Skeletal muscle satellite cell (primary cell): ENCODE measurements around the gene FTO.

Source experiments
- H3K27me3 ChIP-seq: 2 replicates; pipeline ENCODE4 v1.7.0; 2013; ENCODE audit warnings: low read length; ENCODE audit not compliant: control insufficient read depth, insufficient read depth
- H3K36me3 ChIP-seq: 2 replicates; pipeline ENCODE4 v1.7.0; 2013; ENCODE audit warnings: mild to moderate bottlenecking, control low read depth, low read length; ENCODE audit not compliant: insufficient read depth
- H3K4me1 ChIP-seq: 2 replicates; pipeline ENCODE4 v1.7.0; 2013; ENCODE audit warnings: low read length; ENCODE audit not compliant: control insufficient read depth, insufficient read depth
- H3K4me2 ChIP-seq: 2 replicates; pipeline ENCODE4 v1.7.0; 2013; ENCODE audit warnings: mild to moderate bottlenecking, low read length
- H3K4me3 ChIP-seq: 2 replicates; pipeline ENCODE4 v1.7.0; 2013; ENCODE audit warnings: low read length
- H3K9ac ChIP-seq: 2 replicates; pipeline ENCODE4 v1.7.0; 2013; ENCODE audit warnings: mild to moderate bottlenecking, low read depth, low read length, moderate library complexity
- H3K9me3 ChIP-seq: replicated peaks from 2 replicates; pipeline ENCODE4 v1.7.0; 2013; ENCODE audit warnings: mild to moderate bottlenecking, control low read depth, low read length

FTO gene

DNA sequence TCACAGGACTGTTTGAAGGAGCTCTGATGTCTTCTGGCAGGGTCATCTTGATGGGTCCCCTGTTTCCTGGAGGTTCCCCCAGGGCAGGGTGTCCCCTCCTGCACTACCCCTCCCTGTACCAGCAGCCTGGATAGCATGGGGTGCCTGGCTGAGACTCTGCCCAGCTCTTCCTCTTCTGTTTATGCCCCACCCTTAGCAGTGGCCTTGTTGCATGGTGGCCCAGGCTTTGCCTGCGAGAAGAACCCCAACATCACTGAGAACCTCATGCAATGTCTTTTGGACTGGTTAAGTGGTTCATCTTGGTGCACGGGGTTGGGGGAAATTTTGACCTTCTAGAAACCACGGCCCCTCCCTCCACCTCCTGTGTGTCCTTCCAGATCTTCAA, 460.8 kb downstream of the FTO start:
- Histone ChIP-seq H3K4me2 (no peak overlapping the region), H3K27me3 (peaks cover 11% of the 10 kb centered on the region), H3K36me3 (no peaks in the 10 kb centered on the region)

GRCh38 chr16:54165174-54165911, 461.4 kb downstream of the FTO start:
- no peaks in the 10 kb centered on the region for H3K9me3 ChIP-seq
- no peak overlapping the region for H3K9ac ChIP-seq
- H3K4me1 ChIP-seq: no peaks in the 10 kb centered on the region
- H3K27me3 ChIP-seq: peaks cover 11% of the 10 kb centered on the region
- H3K4me2 ChIP-seq: no peak overlapping the region
- H3K4me3 ChIP-seq: no peak overlapping the region
- no peaks in the 10 kb centered on the region for H3K36me3 ChIP-seq

More for the DNA sequence above, 460.8 kb downstream of the FTO start:
- H3K4me3 ChIP-seq: no peak overlapping the region
- H3K9me3 ChIP-seq: no peaks in the 10 kb centered on the region
- no peak overlapping the region for H3K9ac ChIP-seq
- H3K4me1 ChIP-seq: no peaks in the 10 kb centered on the region

GRCh38 chr16:54165912-54166865, 462.2 kb downstream of the FTO start:
- no peak overlapping the region for H3K4me3 ChIP-seq
- H3K4me1 ChIP-seq: no peaks in the 10 kb centered on the region
- no peak overlapping the region for H3K9ac ChIP-seq
- H3K9me3 ChIP-seq: no peaks in the 10 kb centered on the region
- H3K27me3 ChIP-seq: peaks cover 13% of the 10 kb centered on the region
- no peak overlapping the region for H3K4me2 ChIP-seq
- H3K36me3 ChIP-seq: no peaks in the 10 kb centered on the region

DNA sequence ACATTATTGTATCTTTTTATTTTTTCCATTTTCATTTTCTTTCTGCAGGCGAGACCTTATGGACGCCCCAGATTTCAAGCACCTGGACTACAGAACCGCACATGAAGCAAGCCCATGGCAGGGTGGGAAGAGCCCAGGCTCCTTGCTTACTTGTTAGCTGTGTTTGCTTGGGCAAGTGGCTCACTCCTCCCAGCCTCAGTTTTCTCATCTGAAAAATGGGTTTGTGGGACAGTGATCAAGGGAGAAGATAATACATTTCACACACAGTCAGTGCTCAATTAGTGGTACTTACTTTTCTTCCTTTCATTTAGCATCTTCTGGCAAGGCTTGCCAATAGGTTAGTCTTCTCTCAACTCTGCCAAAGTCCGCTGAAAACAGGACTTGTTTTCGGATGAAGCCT, 465.2 kb downstream of the FTO start:
- H3K27me3 ChIP-seq: peaks cover 24% of the 10 kb centered on the region

GRCh38 chr16:54171626-54172537, 467.9 kb downstream of the FTO start:
- no peak overlapping the region for H3K4me3 ChIP-seq
- H3K4me2 ChIP-seq: no peak overlapping the region
- H3K4me1 ChIP-seq: no peaks in the 10 kb centered on the region
- no peak overlapping the region for H3K9ac ChIP-seq
- H3K9me3 ChIP-seq: no peaks in the 10 kb centered on the region
- H3K36me3 ChIP-seq: no peaks in the 10 kb centered on the region
- H3K27me3 ChIP-seq: peaks cover 24% of the 10 kb centered on the region

More for the DNA sequence above, 465.2 kb downstream of the FTO start:
- no peak overlapping the region for H3K4me2 ChIP-seq
- H3K9me3 ChIP-seq: no peaks in the 10 kb centered on the region
- no peak overlapping the region for H3K4me3 ChIP-seq
- H3K4me1 ChIP-seq: no peaks in the 10 kb centered on the region
- H3K36me3 ChIP-seq: no peaks in the 10 kb centered on the region
- H3K9ac ChIP-seq: no peak overlapping the region

DNA sequence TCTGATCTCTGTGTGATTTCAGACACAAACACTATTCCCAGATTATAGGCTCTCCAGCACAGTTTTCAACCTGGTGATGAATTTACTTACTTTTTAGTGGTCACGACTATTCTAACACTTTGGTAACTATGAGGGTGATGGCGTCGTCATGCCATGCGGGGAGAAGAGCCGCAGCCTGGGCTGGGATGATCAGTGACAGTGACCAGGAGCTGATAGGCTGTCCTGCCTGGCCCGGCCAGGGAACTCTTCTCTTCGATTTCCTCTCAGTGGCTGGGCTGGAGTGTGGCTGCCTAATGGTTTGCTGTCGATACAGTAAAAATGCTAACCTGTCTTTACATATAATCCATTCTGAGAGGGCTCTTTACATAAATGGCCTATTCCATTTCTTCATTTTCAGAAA, 469.5 kb downstream of the FTO start:
- Histone ChIP-seq H3K9ac (no peak overlapping the region), H3K9me3 (no peaks in the 10 kb centered on the region), H3K36me3 (no peaks in the 10 kb centered on the region), H3K4me3 (no peak overlapping the region), H3K4me1 (no peaks in the 10 kb centered on the region), H3K4me2 (no peak overlapping the region), H3K27me3 (peaks cover 24% of the 10 kb centered on the region)

DNA sequence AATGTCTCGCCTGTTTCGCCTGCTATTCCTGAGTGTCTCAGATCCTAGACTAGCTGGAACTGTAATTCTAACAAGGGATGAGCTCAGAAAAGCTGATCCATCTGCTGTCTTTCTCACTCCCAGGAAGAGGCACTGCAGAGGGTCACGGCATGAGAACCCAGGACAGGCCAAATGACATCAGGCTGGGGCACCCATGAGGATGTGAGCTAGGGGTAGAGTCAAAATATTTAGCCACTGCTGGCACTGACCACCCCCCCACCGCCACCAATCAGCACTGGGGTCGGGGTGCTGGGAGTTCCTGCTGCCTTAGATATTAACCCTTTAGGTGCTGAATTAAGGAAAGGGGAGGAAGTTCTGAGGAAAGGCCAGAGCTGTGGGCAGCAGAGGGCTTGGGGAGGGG, 470.2 kb downstream of the FTO start:
- H3K9me3 ChIP-seq: no peaks in the 10 kb centered on the region
- no peaks in the 10 kb centered on the region for H3K4me1 ChIP-seq
- H3K9ac ChIP-seq: no peak overlapping the region
- H3K36me3 ChIP-seq: no peaks in the 10 kb centered on the region
- H3K4me3 ChIP-seq: no peak overlapping the region
- no peak overlapping the region for H3K4me2 ChIP-seq
- peaks cover 18% of the 10 kb centered on the region for H3K27me3 ChIP-seq

GRCh38 chr16:54174750-54175149, 470.8 kb downstream of the FTO start:
- no peak overlapping the region for H3K4me3 ChIP-seq
- no peaks in the 10 kb centered on the region for H3K36me3 ChIP-seq
- no peak overlapping the region for H3K9ac ChIP-seq
- no peaks in the 10 kb centered on the region for H3K4me1 ChIP-seq
- peaks cover 13% of the 10 kb centered on the region for H3K27me3 ChIP-seq
- no peaks in the 10 kb centered on the region for H3K9me3 ChIP-seq
- H3K4me2 ChIP-seq: no peak overlapping the region

DNA sequence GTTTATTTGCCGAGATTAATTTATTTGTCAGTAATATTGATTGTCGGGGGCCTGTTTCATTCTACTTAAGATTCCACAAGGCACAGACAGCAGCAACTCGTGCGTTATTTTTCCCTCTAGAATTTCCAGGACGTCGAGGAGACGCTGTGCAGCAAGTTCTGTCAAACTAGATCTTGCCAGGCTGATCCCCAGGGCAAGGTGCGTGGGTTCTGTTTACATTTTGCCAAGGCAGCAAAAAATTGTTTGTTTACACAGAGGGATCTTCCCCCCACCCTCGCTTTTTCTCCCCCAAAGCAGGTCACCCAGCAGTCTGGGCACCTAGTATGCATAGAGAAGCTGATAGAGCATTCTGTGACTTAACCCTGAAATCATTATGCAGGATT, 471.2 kb downstream of the FTO start:
- Histone ChIP-seq H3K9ac (no peak overlapping the region), H3K4me3 (no peak overlapping the region), H3K4me2 (no peak overlapping the region), H3K4me1 (no peaks in the 10 kb centered on the region), H3K36me3 (no peaks in the 10 kb centered on the region), H3K27me3 (peaks cover 13% of the 10 kb centered on the region), H3K9me3 (no peaks in the 10 kb centered on the region)

DNA sequence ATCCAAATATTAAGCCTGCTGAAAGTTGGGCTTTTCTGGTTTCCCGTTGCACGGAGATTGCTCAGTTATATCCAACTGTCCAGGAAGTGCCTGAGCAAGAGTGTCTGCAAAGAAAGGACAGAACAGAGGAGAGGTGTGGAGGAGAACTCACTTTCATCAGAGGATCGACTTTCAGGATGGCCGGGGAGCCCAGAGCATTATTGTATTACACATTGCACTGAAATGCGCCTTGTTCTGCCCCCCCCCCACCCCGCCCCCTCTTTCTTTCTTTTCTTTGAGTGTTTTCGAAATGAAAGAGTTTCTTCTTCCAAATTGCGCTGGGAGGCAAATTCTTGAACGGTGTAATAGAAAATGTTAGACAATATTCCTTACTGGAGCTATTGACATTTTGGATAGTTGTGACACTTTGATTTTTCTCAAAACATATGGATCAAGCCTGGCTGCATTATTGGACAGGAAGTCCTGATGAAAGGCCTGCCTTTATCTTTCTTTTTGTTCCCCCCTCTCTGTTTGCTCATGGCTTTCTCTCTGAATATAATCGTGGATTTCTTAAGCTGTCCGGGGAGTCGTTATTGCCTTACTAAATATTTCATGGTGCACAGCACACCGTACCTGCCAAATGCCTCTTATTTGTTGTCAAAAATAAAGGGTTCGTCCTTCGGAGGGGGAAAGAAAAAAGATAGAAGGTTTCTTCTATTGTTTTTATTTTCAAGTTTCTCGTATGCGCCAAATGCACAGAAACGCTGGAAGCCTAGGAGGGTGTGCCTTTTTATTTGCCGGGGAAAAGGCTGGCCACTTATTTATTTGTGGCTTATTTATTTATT, 471.8 kb downstream of the FTO start:
- Histone ChIP-seq H3K4me3 (no peak overlapping the region), H3K27me3 (peaks cover 10% of the 10 kb centered on the region), H3K4me2 (no peak overlapping the region), H3K4me1 (no peaks in the 10 kb centered on the region), H3K9me3 (no peaks in the 10 kb centered on the region), H3K36me3 (no peaks in the 10 kb centered on the region), H3K9ac (no peak overlapping the region)
